Progenitor cell of endocrine pancreas (in vitro differentiated cells): ENCODE results near the gene CLIP4. TPM values are rescaled to one million over a fixed set of nuclear protein-coding genes. Genes with fewer than 3 reads are reported as not detected.

Source experiments
- DNase-seq: peaks from one replicate; pipeline ENCODE4 v3.0.0; 2021; ENCODE audit warnings: low spot score; ENCODE audit not compliant: unreplicated experiment
- H3K27ac Mint-ChIP-seq: 2 replicates; pipeline ENCODE4 v1.8.0; 2021; ENCODE audit warnings: mild to moderate bottlenecking, moderate library complexity, mixed read lengths
- H3K27me3 Mint-ChIP-seq: 2 replicates; pipeline ENCODE4 v1.8.0; 2021; ENCODE audit warnings: mixed read lengths
- H3K36me3 Mint-ChIP-seq: 2 replicates; pipeline ENCODE4 v1.8.0; 2022; ENCODE audit warnings: mixed read lengths; ENCODE audit not compliant: insufficient read depth
- H3K4me1 Mint-ChIP-seq: 2 replicates; pipeline ENCODE4 v1.8.0; 2021; ENCODE audit warnings: low read depth, mixed read lengths
- H3K4me3 Mint-ChIP-seq: 2 replicates; pipeline ENCODE4 v1.8.0; 2021; ENCODE audit warnings: low read depth, mild to moderate bottlenecking, moderate library complexity, mixed read lengths
- H3K9me3 Mint-ChIP-seq: 2 replicates; pipeline ENCODE4 v1.8.0; 2021; ENCODE audit warnings: low read depth, mixed read lengths
- CTCF ChIP-seq: fragments of 200-600 bp; sonication (generic); IDR thresholded peaks from one replicate; pipeline ENCODE4 v1.5.0; 2021; ENCODE audit warnings: antibody characterized with exemption, mild to moderate bottlenecking; ENCODE audit not compliant: unreplicated experiment
- total RNA-seq: library from RNA; stranded (reverse); gene quantifications from 2 replicates; pipeline ENCODE4 v1.2.1, GENCODE V29; 2021

CLIP4 gene
- total RNA-seq, 1 donor from 2014 or later, result 13.7 TPM

- Mint-ChIP-seq H3K9me3 (no peaks in the 10 kb centered on the region), H3K4me1 (no peaks in the 10 kb centered on the region), H3K36me3 (no peaks in the 10 kb centered on the region), H3K27me3 (peaks cover 14% of the 10 kb centered on the region), H3K27ac (no peak overlapping the region), H3K4me3 (no peak overlapping the region)
- TF ChIP-seq CTCF, result no peak
- DNase-seq, result no peak
Measured at GRCh38 chr2:29228947-29229346, 113.7 kb downstream of the CLIP4 start.

GRCh38 chr2:29229640-29230039, 114.4 kb downstream of the CLIP4 start:
- no peaks in the 10 kb centered on the region for H3K4me1 Mint-ChIP-seq
- no peak overlapping the region for H3K4me3 Mint-ChIP-seq
- peaks cover 16% of the 10 kb centered on the region for H3K27me3 Mint-ChIP-seq
- DNase-seq, result no peak
- TF ChIP-seq CTCF, result no peak
- no peaks in the 10 kb centered on the region for H3K36me3 Mint-ChIP-seq
- H3K27ac Mint-ChIP-seq, result no peak overlapping the region
- no peaks in the 10 kb centered on the region for H3K9me3 Mint-ChIP-seq

GRCh38 chr2:29232041-29232440, 116.8 kb downstream of the CLIP4 start:
- no peak overlapping the region for H3K4me3 Mint-ChIP-seq
- H3K4me1 Mint-ChIP-seq, result no peaks in the 10 kb centered on the region
- no peaks in the 10 kb centered on the region for H3K9me3 Mint-ChIP-seq
- no peaks in the 10 kb centered on the region for H3K36me3 Mint-ChIP-seq
- DNase-seq, result no peak
- peaks cover 15% of the 10 kb centered on the region for H3K27me3 Mint-ChIP-seq
- no peak for TF ChIP-seq CTCF
- no peak overlapping the region for H3K27ac Mint-ChIP-seq

- Mint-ChIP-seq H3K36me3 (no peaks in the 10 kb centered on the region), H3K27ac (no peak overlapping the region), H3K4me3 (no peak overlapping the region), H3K9me3 (no peaks in the 10 kb centered on the region), H3K4me1 (no peaks in the 10 kb centered on the region), H3K27me3 (peaks cover 18% of the 10 kb centered on the region)
- DNase-seq, result no peak
- TF ChIP-seq CTCF, result no peak
Measured at GRCh38 chr2:29233428-29233827, 118.2 kb downstream of the CLIP4 start.

- H3K4me1 Mint-ChIP-seq, result no peaks in the 10 kb centered on the region
- H3K4me3 Mint-ChIP-seq, result no peak overlapping the region
- H3K27ac Mint-ChIP-seq, result no peak overlapping the region
- no peaks in the 10 kb centered on the region for H3K36me3 Mint-ChIP-seq
- DNase-seq, result no peak
- TF ChIP-seq CTCF, result no peak
- H3K9me3 Mint-ChIP-seq, result no peaks in the 10 kb centered on the region
- H3K27me3 Mint-ChIP-seq, result peaks cover 13% of the 10 kb centered on the region
Measured at GRCh38 chr2:29235411-29235810, 120.2 kb downstream of the CLIP4 start.
